HG02973 (cell line): ENCODE results near the gene SUGP2.
"Not testable (repeated sequence)": the region's sequence is repeated elsewhere in the genome, so short reads cannot be mapped to it uniquely, and the experiment has no call there.

ENCODE experiments used
- ATAC-seq: cut with Tn5 transposase; IDR thresholded peaks from one replicate; pipeline ENCODE4 v1.9.1; 2021; ENCODE audit warnings: moderate library complexity; ENCODE audit not compliant: unreplicated experiment

SUGP2 gene

DNA sequence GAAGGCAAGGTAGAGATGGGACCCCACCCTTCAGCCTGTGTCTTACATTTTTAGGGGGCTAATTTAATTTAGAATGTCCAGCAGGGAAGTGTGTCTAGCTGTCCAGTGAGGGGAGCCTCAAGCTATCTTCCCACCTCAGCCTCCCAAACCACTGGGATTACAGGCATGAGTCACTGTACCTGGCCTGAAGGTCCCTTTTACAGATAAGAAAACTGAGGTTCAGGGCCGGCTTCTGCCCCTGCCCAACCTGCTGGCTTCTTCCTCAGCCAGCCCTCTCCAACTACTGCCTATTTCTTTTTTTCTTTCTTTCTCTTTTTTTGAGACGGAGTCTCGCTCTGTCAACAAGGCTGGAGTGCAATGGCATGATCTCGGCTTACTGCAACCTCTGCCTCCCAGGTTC is 72.9 kb downstream of the SUGP2 start:
- no peak for ATAC-seq

GRCh38 chr19:18955042-18955441 is 78.3 kb downstream of the SUGP2 start:
- ATAC-seq = no peak

GRCh38 chr19:18954094-18954493 is 79.2 kb downstream of the SUGP2 start:
- no peak for ATAC-seq

DNA sequence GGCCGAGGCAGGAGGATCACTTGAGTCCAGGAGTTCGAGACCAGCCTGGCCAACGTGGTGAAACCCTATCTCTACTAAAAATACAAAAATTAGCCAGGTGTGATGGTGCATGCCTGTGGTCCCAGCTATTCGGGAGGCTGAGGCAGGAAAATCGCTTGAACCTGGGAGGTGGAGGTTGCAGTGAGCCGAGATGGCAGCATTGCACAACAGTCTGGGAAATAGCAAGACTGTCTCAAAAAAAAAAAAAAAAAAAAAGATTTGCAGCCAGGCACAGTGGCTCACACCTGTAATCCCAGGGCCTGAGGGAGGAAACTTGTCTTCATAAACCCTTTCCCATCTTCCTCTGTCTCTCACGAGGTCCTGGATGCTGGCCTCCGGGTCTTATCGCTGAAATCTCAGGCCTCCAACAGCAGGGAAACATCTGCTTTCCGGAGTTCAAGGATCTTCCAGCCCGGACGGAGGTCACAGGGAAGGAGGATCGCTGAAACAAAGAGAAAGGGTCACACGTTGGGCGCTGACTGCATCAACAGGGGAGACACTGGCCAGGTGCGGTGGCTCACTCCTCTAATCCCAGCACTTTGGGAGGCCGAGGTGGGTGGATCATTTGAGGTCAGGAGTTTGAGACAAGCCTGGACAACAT is 80.8 kb downstream of the SUGP2 start:
- ATAC-seq = not testable (repeated sequence)

- no peak for ATAC-seq
Observed at GRCh38 chr19:18951721-18952281, 81.5 kb downstream of the SUGP2 start.

DNA sequence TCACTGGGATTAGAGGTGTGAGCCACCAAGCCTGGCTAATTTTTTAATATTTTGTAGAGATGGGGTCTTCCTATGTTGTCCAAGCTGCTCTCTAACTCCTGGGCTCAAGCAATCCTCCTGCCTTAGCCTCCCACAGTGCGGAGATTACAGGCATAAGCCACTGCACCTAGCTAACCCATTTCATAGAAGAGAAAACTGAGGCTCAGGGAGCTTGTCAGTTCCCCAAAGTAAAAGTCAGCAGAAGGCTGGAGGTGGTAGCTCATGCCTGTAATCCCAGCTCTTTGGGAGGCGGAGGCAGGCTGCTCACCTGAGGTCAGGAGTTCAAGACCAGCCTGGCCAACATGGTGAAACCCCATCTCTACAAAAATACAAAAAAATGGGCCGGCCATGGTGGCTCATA is 83.5 kb downstream of the SUGP2 start:
- no peak for ATAC-seq

GRCh38 chr19:18948976-18949356 is 84.4 kb downstream of the SUGP2 start:
- ATAC-seq = no peak

DNA sequence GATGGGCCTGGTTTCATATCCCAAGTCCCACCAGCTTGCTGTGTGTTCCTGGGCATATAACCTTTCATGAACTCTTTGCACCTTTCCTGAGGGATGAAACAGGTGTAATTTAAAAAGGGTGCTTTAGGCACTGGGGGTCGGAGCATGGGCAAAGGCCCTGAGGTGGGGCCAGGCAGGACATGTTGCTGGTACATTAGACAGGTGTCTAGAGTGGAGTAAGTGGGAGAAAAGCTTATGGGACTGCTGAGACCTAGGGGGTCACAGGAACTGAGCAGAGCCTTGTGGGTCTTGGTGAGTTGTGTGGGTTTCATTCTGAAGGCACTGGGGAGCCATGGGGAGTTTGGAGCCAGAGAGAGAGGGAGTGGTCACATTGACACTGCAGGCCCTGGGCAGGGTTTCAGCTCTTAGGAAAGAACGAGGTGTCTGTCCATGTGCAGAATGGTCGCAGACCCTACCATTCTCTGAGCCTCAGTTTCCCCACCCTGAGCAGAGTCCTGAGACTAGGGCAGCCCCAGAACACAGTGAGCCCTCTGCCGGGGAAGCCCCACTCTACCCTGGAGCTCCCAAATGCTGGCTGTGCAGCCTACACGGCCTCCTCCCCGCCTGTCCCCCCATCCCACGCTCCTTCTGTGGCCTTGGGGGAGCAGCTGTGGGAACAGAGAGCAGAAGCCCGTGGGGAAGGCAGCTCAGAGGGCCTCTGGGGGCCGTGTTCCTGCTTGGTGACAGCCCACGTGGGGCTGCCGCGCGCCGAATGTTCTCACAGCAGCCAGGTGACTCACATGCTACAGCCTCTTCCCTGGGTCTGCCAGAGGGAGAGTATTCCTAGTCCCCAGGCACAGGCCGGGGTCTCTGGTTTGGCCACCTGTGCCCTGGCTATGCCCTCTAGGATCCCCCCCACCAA is 85.0 kb downstream of the SUGP2 start:
- ATAC-seq = no peak

DNA sequence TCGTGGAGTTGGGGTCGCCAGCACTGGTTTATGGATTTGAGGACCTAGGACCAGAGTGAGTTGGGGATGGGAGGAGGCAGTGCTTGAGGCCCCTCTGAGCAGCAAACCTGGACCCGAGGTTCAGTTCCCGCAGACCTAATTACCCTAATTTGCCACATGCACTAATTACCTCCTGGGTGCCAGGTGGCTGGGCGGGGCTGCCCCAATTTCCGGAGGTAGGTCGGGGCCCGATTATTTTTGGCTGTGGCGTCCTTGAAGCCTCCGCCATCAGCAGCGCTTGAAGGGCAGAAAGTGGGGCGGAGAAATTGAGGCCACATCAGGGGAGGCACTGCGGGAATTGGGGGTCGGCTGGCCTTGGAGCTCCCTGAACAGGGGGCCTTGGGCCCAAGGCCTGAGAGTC is 86.4 kb downstream of the SUGP2 start:
- no peak for ATAC-seq

GRCh38 chr19:18946335-18946734 is 87.0 kb downstream of the SUGP2 start:
- no peak for ATAC-seq

GRCh38 chr19:18945297-18945696 is 88.0 kb downstream of the SUGP2 start:
- ATAC-seq = no peak

GRCh38 chr19:18943465-18943864 is 89.9 kb downstream of the SUGP2 start:
- ATAC-seq = no peak

GRCh38 chr19:18942692-18943091 is 90.6 kb downstream of the SUGP2 start:
- no peak for ATAC-seq

GRCh38 chr19:18941628-18942354 is 91.5 kb downstream of the SUGP2 start:
- ATAC-seq = no peak
